Endothelial cell of hepatic sinusoid (primary cell): ENCODE results near the gene DEFB126.
"Not testable (repeated sequence)": the region's sequence is repeated elsewhere in the genome, so short reads cannot be mapped to it uniquely, and the experiment has no call there.

ENCODE experiments used
- in situ Hi-C: cut with HindIII; loops from 2 replicates; pipeline ENCODE4 v1.10.0; 2017; ENCODE audit warnings: low sequenced_read_pairs

Gene DEFB126

DNA sequence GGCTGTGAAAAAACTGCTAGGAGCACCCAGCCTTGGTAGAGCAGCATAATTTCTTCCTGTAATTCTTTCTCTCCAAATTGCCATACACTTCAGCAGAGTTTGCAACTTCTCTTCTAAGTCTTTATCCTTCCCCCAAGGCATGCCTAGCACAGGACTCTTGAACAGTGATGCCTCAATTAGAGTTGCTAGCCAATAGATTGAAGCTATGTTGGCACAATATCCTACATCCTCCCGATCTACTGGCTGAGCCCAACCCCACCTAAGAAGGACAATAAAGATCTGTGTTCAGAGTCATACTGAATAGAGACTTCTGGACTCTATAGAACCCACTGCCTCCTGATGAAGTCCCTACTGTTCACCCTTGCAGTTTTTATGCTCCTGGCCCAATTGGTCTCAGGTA is at the start of gene DEFB126:
Gene DEFB126 (plus strand): TSS at position 301 of the 400 bp plus-strand sequence. CDS start 39 bp downstream, at position 340.
- in situ Hi-C loops = no loop called here

GRCh38 chr20:93641-94040 is 48.7 kb upstream of the DEFB126 start:
- in situ Hi-C loops = no loop called here

DNA sequence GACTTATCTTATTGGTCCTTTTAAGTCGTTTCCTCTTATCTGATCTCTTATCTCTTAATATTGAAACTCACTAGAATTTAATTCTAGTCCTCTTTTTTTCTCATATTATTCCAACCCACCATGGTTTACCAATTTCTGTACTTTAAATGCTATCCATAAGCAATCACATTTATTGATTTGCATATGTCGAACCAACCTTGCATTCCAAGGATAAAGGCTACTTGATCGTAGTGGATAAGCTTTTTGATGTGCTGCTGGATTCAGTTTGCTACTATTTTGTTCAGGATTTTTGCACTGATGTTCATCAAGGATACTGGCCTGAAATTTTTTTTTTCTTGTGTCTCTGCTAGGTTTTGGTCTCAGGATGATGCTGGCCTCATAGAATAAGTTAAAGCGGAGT is 47.2 kb upstream of the DEFB126 start:
- in situ Hi-C loops = no loop called here

- in situ Hi-C loops = not testable (repeated sequence)
Observed at GRCh38 chr20:97691-98090, 44.7 kb upstream of the DEFB126 start.

DNA sequence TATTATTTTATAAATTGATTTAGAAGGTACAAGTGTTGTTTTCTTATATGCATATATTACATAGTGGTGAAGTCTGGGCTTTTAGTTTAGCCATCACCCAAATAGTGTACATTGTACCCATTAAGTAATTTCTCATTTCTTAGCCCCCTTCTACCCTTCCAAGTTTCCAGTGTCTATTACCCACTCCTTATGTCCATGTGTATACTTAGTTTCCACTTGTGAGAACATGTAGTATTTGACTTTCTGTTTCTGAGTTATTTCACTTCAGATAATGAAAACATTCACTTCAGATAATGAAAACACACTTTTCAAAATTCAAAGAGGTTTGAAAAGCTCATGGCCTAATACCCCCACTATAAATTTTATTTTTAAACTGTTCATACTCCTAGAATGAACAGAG is 40.4 kb upstream of the DEFB126 start:
- in situ Hi-C loops = no loop called here

GRCh38 chr20:103456-103855 is 38.9 kb upstream of the DEFB126 start:
- in situ Hi-C loops = no loop called here

DNA sequence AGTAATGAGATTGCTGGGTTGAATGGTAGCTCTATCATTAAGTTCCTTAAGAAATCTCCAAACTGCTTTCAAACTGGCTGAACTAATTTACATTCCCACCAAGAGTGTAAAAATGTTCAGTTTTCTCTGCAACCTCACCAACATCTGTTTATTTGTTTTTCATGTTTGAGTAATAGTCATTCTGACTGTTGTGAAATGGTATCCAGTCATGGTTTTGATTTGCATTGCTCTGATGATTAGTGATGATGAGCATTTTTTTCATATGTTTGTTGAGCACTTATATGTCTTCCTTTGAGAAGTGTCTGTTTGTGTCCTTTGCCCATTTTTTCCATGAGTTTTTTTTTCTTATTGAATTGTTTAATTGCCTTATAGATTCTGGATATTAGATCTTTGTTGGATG is 30.0 kb upstream of the DEFB126 start:
- in situ Hi-C loops = no loop called here

- in situ Hi-C loops = no loop called here
Observed at GRCh38 chr20:117518-117917, 24.9 kb upstream of the DEFB126 start.

- in situ Hi-C loops = not testable (repeated sequence)
Observed at GRCh38 chr20:129786-130323, 12.5 kb upstream of the DEFB126 start.

DNA sequence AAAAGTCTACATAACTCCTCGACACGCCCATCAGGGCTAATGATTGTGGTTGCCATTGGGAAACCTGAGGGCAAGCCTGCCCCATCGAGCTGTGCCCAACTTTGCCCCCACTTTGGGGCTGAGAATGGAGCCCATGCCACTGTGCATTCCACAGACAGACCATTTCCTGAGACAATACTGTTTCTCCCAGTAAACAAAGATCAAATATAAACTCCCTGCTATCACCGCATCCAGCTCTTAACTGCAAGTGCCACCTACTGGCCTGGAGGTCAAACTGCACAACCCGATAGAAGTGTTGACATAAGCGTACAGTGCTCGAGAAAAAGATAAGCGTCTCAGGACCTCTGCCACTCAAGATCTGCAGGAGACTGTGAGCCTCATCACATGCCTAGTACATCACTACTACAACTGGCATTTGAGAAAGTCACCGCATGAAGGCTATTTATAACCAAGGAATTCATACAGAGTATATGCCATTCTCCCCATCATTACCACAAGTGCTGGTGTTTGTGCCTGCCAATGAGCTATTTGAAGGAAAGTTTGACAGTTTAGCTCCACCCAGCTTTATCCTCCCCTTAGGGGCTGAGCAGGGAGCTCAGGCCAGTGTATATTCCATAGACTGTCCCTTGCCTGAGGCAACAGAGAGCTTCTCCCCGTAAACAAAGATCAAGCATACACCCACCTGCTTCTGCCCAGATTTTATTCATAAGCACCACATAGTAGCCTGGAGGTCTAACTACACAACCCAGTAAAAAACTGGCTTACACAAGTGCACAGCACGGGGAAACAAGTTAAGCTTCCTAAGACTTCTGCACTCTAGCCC is 4.5 kb upstream of the DEFB126 start:
- in situ Hi-C loops = loop anchor here (5.0 kb wide), 2 partner anchors 54 to 89 kb away; partner anchors contain the start of gene DEFB129

DNA sequence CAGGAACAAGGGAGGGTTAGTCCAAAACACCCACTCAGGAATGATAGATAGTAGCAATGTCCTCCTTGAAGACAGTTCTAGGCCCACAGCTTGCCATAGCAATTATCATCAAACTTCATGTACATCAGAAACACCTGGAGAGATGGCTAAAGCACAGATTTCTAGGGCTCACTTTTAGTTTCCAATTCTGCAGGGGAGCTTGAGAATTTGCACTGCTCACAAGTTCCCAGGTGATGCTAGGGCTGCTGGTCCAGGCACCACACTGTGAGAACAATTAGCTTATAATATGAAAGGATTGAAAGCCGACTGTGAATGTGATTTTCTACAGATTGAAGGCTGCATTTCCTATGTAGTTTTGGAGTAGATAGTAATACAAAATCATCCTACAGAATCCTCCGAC is 3.5 kb downstream of the DEFB126 start:
- in situ Hi-C loops = no loop called here

DNA sequence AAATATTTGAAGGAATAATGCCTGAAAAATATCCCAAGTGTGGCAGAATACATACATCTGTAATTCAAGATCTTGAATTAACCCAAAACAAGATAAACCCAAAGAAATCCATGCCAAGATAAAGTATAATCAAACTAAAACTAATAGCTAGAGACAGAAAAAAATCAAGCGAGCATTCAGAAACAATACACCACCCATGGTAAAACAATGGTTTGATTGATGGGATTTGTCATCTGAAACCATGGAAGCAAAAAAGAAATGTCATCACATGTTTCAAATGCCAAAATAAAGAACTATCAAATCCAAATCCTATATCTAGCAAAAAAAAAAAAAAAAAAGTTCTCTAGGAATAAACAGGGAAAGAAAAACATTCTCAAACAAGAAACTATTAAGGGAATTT is 9.7 kb downstream of the DEFB126 start:
- in situ Hi-C loops = no loop called here

GRCh38 chr20:157154-157553 is 14.8 kb downstream of the DEFB126 start, which contains the start of gene DEFB127:
Gene DEFB127, plus strand, starts transcription at chr20:157454. Its CDS starts 91 bp downstream, at chr20:157545.
- in situ Hi-C loops = no loop called here

DNA sequence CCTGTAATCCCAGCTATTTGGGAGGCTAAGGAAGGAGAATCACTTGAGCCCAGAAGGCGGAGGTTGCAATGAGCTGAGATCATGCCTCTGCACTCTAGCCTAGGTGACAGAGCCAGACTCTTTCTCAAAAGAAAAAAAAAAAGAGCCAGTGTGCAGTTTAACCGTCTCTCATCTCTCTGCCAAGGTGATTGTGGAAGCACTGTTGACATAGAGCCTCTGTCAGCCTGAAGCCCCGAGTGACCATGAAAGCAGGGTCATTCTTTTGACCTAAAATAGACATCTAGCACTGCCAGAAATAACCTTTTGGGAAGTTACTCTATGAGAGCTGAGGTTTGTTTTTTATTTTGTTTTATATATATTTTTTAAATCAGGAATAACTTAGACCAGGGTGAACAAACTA is 22.2 kb downstream of the DEFB126 start:
- in situ Hi-C loops = loop anchor here (5.0 kb wide), 1 partner anchor 73 kb away; no protein-coding TSS in a partner anchor

GRCh38 chr20:168876-169275 is 26.5 kb downstream of the DEFB126 start:
- in situ Hi-C loops = loop anchor here (5.0 kb wide), 1 partner anchor 68 kb away; no protein-coding TSS in a partner anchor

- in situ Hi-C loops = no loop called here
Observed at GRCh38 chr20:184288-184687, 41.9 kb downstream of the DEFB126 start.

DNA sequence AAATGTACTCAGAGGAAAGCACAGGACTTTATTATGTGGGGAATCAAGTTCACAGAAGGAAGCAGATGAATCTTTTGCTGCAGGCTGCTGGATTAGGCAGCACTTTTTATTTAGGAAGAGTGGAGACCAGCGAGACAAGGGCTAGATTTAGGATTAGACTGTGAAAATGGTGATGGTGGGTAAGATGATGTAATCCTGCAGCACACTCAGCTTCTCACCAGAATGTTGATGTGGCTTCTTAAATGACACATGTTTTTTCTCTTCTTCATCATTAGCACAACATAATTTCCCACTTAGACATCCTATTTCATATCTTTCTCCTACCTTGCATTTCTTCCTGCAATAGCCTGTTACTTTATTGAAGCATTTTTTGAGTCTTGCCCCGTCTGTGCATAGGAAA is 45.3 kb downstream of the DEFB126 start:
- in situ Hi-C loops = no loop called here

- in situ Hi-C loops = loop anchor here (5.0 kb wide), 1 partner anchor 52 kb away; no protein-coding TSS in a partner anchor
Observed at GRCh38 chr20:189611-190010, 47.2 kb downstream of the DEFB126 start, which contains the start of gene DEFB128. Gene DEFB128, minus strand, starts transcription at chr20:189711. Its CDS starts 88 bp downstream, at chr20:189623.
